Lower leg skin (tissue), 3 donors: Measurements from ENCODE around the gene HOMER2.

ENCODE experiments used
- CTCF ChIP-seq, 3 donors: fragments of 450-650 bp; IDR thresholded peaks; one replicate each; pipeline ENCODE4 v1.5.1; 2016; ENCODE audit warnings: antibody characterized with exemption in 3 of 3, mild to moderate bottlenecking in 3 of 3, moderate library complexity in 2 of 3
- POLR2A ChIP-seq, 2 donors: fragments of 450-650 bp; IDR thresholded peaks; one replicate each; pipeline ENCODE4 v1.6.1; 2016 to 2017; ENCODE audit warnings: antibody characterized with exemption in 2 of 2, mild to moderate bottlenecking in 1 of 2, moderate library complexity in 1 of 2

- no peak for TF ChIP-seq CTCF (IDR thresholded peaks at IDR 0.05)
- no peak for TF ChIP-seq POLR2A (IDR thresholded peaks at IDR 0.05)
Observed at GRCh38 chr15:82835391-82835917, 117.1 kb downstream of the HOMER2 start.
